K562 (cell line): ENCODE measurements around the gene CORO2A. TPM values are rescaled to one million over a fixed set of nuclear protein-coding genes. Genes with fewer than 3 reads are reported as not detected.

Source experiments
- ATAC-seq: fragments of 200-7000 bp; cut with Tn5 transposase; 3 replicates; pipeline ENCODE4 v1.9.1; 2020; ENCODE audit warnings: moderate library complexity
- BruUV-seq: library from RNA; stranded (reverse); fragments of 400-500 nt; replicated peaks from 2 replicates; lab custom pipeline; 2021; lab: Mats Ljungman, UMichigan
- CTCF ChIA-PET: fragments of 300-600 bp; formaldehyde crosslinking; extraction: SDS; loops from one replicate; lab custom pipeline; 2021; ENCODE audit warnings: low intra/inter-chr PET ratio; lab: Yijun Ruan, JAX
- POLR2A ChIA-PET: fragments of 300-600, 350-650 bp; sonication (Branson Sonifier 250); formaldehyde crosslinking; extraction: SDS; loops from one replicate; lab custom pipeline; 2021; ENCODE audit warnings: antibody characterized with exemption, inconsistent platforms; lab: Yijun Ruan, JAX
- DNase-seq, 4 experiments: peaks; one replicate each; pipeline versions ENCODE4 v3.0.0 to v3.0.0-alpha.2; 2011 to 2018; ENCODE audit warnings: low spot score in 3 of 4, mixed read lengths in 3 of 4; ENCODE audit errors: extremely low read depth in 1 of 4
- FAIRE-seq: peaks from 2 replicates; lab custom pipeline; 2011; peaks lifted over from hg19 to GRCh38; lab: Jason Lieb, UNC
- H2AFZ ChIP-seq: 2 replicates; pipeline ENCODE4 v1.6.0; 2011; ENCODE audit warnings: low read depth, low read length, control low read depth, inconsistent platforms
- H3K27ac ChIP-seq: fragments of 200-600 bp; 3 replicates; pipeline ENCODE4 v1.8.0; 2011; ENCODE audit warnings: low read depth, mild to moderate bottlenecking, control low read depth, inconsistent platforms, low read length, moderate library complexity, mixed read lengths; ENCODE audit errors: extremely low read depth
- H3K27me3 ChIP-seq, 2 experiments: fragments of 300-600 bp in 1 of 2; 2 replicates in 1 of 2; 3 replicates in 1 of 2; pipeline versions ENCODE4 v1.6.0 to v1.8.0; 2011; ENCODE audit warnings: inconsistent platforms in 2 of 2, low read length in 2 of 2, mild to moderate bottlenecking in 1 of 2, mixed read lengths in 1 of 2, moderate library complexity in 1 of 2; ENCODE audit not compliant: control insufficient read depth in 2 of 2, insufficient read depth in 2 of 2
- H3K36me3 ChIP-seq: fragments of 300-600 bp; 3 replicates; pipeline ENCODE4 v1.8.0; 2011; ENCODE audit warnings: mild to moderate bottlenecking, low read length, inconsistent platforms; ENCODE audit not compliant: control insufficient read depth, insufficient read depth
- H3K4me1 ChIP-seq, 2 experiments: fragments of 200-600 bp in 1 of 2; replicated peaks in 1 of 2; 2 replicates in 1 of 2; 3 replicates in 1 of 2; pipeline versions ENCODE4 v1.5.1 to v1.8.0; 2011; ENCODE audit warnings: inconsistent platforms in 2 of 2, low read length in 2 of 2, mild to moderate bottlenecking in 1 of 2, mixed read lengths in 1 of 2, moderate library complexity in 1 of 2; ENCODE audit not compliant: control insufficient read depth in 2 of 2, insufficient read depth in 2 of 2
- H3K4me2 ChIP-seq: 2 replicates; pipeline ENCODE4 v1.6.1; 2011; ENCODE audit warnings: low read length, control low read depth, inconsistent platforms, mixed read lengths; ENCODE audit not compliant: insufficient read depth
- H3K4me3 ChIP-seq: fragments of 200-600 bp; sonication (generic), shearing (Covaris generic); 2 replicates; pipeline ENCODE4 v1.5.1; 2016; ENCODE audit warnings: control low read depth, inconsistent platforms
- H3K79me2 ChIP-seq: fragments of 200-600 bp; 3 replicates; pipeline ENCODE4 v1.8.0; 2011; ENCODE audit warnings: low read length, inconsistent platforms; ENCODE audit not compliant: control insufficient read depth, insufficient read depth
- H3K9ac ChIP-seq, 2 experiments: 2 replicates each; pipeline versions ENCODE4 v1.6.0 to v1.6.1; 2011; ENCODE audit warnings: low read depth in 2 of 2, low read length in 2 of 2, control low read depth in 1 of 2, inconsistent platforms in 1 of 2, mild to moderate bottlenecking in 1 of 2, mixed read lengths in 1 of 2; ENCODE audit not compliant: insufficient read depth in 1 of 2
- H3K9me1 ChIP-seq: one replicate; pipeline ENCODE4 v1.6.0; 2011; ENCODE audit warnings: inconsistent platforms, mild to moderate bottlenecking, low read length, moderate library complexity; ENCODE audit not compliant: control insufficient read depth, insufficient read depth
- H3K9me3 ChIP-seq: replicated peaks from 2 replicates; pipeline ENCODE4 v1.5.1; 2011; ENCODE audit warnings: low read depth, low read length, inconsistent platforms; ENCODE audit not compliant: control insufficient read depth, insufficient read depth
- H4K20me1 ChIP-seq: replicated peaks from 2 replicates; pipeline ENCODE4 v1.6.1; 2011; ENCODE audit warnings: low read length, inconsistent platforms, mixed read lengths; ENCODE audit not compliant: control insufficient read depth, insufficient read depth
- ARHGAP35 ChIP-seq: fragments of 450-650 bp; IDR thresholded peaks from 2 replicates; pipeline ENCODE4 v1.6.1; 2018; ENCODE audit not compliant: partially characterized antibody
- BRCA1 ChIP-seq, 2 experiments: fragments of 450-650 bp in 1 of 2; sonication (generic) in 1 of 2; formaldehyde crosslinking in 1 of 2; IDR thresholded peaks; 2 replicates each; pipeline versions ENCODE4 v1.5.0 to v1.6.1; 2017 to 2020; ENCODE audit warnings: mild to moderate bottlenecking in 1 of 2, missing genetic modification reagents in 1 of 2
- CAMTA2 ChIP-seq: fragments of 250-450 bp; sonication (Bioruptor Pico); conservative IDR thresholded peaks from 2 replicates; pipeline ENCODE4 v1.5.1; 2022
- CC2D1A ChIP-seq: fragments of 450-650 bp; IDR thresholded peaks from 2 replicates; pipeline ENCODE4 v1.6.1; 2017; ENCODE audit warnings: mild to moderate bottlenecking
- EZH2 ChIP-seq: IDR thresholded peaks from 2 replicates; pipeline ENCODE4 v1.6.1; 2012; ENCODE audit warnings: low read depth, mild to moderate bottlenecking, inconsistent platforms, low read length, borderline replicate concordance
- HNRNPL ChIP-seq: fragments of 200-400 bp; formaldehyde crosslinking; IDR thresholded peaks from 2 replicates; pipeline ENCODE4 v1.6.1; 2017; ENCODE audit warnings: low read depth, mild to moderate bottlenecking, low read length
- HNRNPUL1 ChIP-seq: fragments of 200-400 bp; formaldehyde crosslinking; IDR thresholded peaks from 2 replicates; pipeline ENCODE4 v1.6.1; 2017; ENCODE audit warnings: low read length
- NFATC3 ChIP-seq: fragments of 450-650 bp; IDR thresholded peaks from 2 replicates; pipeline ENCODE4 v1.6.1; 2017; ENCODE audit warnings: mild to moderate bottlenecking
- NFIC ChIP-seq: fragments of 450-650 bp; IDR thresholded peaks from 2 replicates; pipeline ENCODE4 v1.6.1; 2017; ENCODE audit warnings: mild to moderate bottlenecking, inconsistent platforms
- PHTF2 ChIP-seq: fragments of 250-450 bp; sonication (Bioruptor Pico); IDR thresholded peaks from 2 replicates; pipeline ENCODE4 v1.5.0; 2021; ENCODE audit warnings: mild to moderate bottlenecking
- RFX5 ChIP-seq: IDR thresholded peaks from 2 replicates; pipeline ENCODE4 v1.6.1; 2011; ENCODE audit warnings: low read depth, mild to moderate bottlenecking, improper control_type of control experiment, low read length
- SAFB2 ChIP-seq: fragments of 200-400 bp; formaldehyde crosslinking; IDR thresholded peaks from 2 replicates; pipeline ENCODE4 v1.6.1; 2018; ENCODE audit warnings: borderline replicate concordance, low read length, low read depth, moderate library complexity; ENCODE audit not compliant: severe bottlenecking
- ZBTB1 ChIP-seq: sonication (generic); formaldehyde crosslinking; IDR thresholded peaks from 2 replicates; pipeline ENCODE4 v1.8.1; 2023; ENCODE audit warnings: missing genetic modification reagents, low read depth, mild to moderate bottlenecking, borderline replicate concordance
- WGBS: fragments of 100-300 bp; shearing (Covaris generic); methylation state at CpG from one replicate; pipeline ENCODE4 v1.1.6; 2016; ENCODE audit warnings: low coverage, mixed read lengths; ENCODE audit not compliant: insufficient coverage; ENCODE audit errors: missing lambda C conversion rate; 5-methylcytosine and 5-hydroxymethylcytosine counted together
- in situ Hi-C: fragments of 300-500 bp; cut with MboI; formaldehyde crosslinking; loops from 4 replicates; pipeline ENCODE4 v1.15.0; 2018; ENCODE audit warnings: inconsistent platforms, mixed read lengths
- intact Hi-C: fragments of 100-400 bp; cut with micrococcal nuclease; formaldehyde crosslinking; loops from 2 replicates; pipeline ENCODE4 v1.14.2; 2022
- polyA plus RNA-seq, 8 experiments: library from polyadenylated mRNA; depleted of rRNA in 4 of 8; stranded (reverse) in 5 of 8; unstranded in 3 of 8; fragments of >200 nt; fragmentation: Nextera tagmentation in 2 of 8; fragmentation: Illumina TruSeq in 1 of 8; extraction: Ambion mirVana in 2 of 8; extraction: Trizol in 1 of 8; gene quantifications; 2 replicates each; pipeline versions ENCODE4 v1.2.1 to v1.2.3, GENCODE V29; 2011 to 2014; ENCODE audit warnings: inconsistent platforms in 1 of 8, missing spikeins in 1 of 8
- total RNA-seq, 7 experiments: library from RNA; depleted of rRNA in 6 of 7; stranded (reverse); fragments of >200 nt in 6 of 7; fragmentation: Illumina TruSeq in 2 of 7; extraction: Trizol in 2 of 7; gene quantifications; 2 replicates each; pipeline versions ENCODE4 v1.2.1 to v1.2.3, GENCODE V29; 2011 to 2021; ENCODE audit warnings: low replicate concordance in 1 of 7
- TF ChIP-seq, protein P1 (sequence below): fragments of 200-800 bp; sonication (Bioruptor generic); IDR thresholded peaks from 2 replicates; pipeline ENCODE4 v1.6.1; 2017; ENCODE audit warnings: missing genetic modification characterization, missing compliant biosample characterization
- TF ChIP-seq, protein P2 (sequence below): fragments of 250-450 bp; sonication (Bioruptor Pico); IDR thresholded peaks from 2 replicates; pipeline ENCODE4 v1.4.0; 2020
- TF ChIP-seq, protein P3 (sequence below): fragments of 450-650 bp; formaldehyde crosslinking; IDR thresholded peaks from 2 replicates; pipeline ENCODE4 v1.4.0; 2020; ENCODE audit warnings: mild to moderate bottlenecking, moderate library complexity
- TF ChIP-seq, protein P4 (sequence below), 2 experiments: IDR thresholded peaks; 2 replicates each; pipeline ENCODE4 v1.6.1; 2012; ENCODE audit warnings: improper control_type of control experiment in 2 of 2, low read depth in 2 of 2, low read length in 2 of 2, borderline replicate concordance in 1 of 2

CORO2A gene
- total and polyA plus RNA-seq, 9 of the 15 experiments (the other 6 are each of a cell fraction or from before 2014, with no cell fraction given), result 9.5 to 26.6 (median 18.0) TPM

DNA sequence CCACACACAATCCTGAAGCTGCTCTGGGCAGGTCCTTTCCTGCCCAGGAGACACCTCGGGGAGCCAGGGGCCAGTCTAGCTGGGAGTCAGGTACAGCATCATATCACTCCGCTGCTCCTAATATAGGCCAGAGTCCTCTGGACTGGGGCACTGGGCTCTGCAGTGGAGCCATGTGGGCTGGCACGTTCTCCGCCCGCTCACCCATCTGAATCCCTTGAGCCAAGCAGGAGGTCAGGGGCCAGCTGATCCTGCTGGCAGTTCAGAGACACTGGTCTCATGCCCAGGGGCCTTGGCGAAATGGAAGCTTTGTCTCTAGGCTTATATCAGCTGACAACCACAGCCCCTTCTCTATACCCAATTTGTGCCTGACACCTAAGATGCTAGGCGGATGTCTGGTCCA is 9.3 kb upstream of the CORO2A start (continued):
- TF ChIP-seq, protein P1, sequence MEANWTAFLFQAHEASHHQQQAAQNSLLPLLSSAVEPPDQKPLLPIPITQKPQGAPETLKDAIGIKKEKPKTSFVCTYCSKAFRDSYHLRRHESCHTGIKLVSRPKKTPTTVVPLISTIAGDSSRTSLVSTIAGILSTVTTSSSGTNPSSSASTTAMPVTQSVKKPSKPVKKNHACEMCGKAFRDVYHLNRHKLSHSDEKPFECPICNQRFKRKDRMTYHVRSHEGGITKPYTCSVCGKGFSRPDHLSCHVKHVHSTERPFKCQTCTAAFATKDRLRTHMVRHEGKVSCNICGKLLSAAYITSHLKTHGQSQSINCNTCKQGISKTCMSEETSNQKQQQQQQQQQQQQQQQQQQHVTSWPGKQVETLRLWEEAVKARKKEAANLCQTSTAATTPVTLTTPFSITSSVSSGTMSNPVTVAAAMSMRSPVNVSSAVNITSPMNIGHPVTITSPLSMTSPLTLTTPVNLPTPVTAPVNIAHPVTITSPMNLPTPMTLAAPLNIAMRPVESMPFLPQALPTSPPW (CRISPR knock-in tag), result no peak
- TF ChIP-seq SAFB2, result no peak
- no peak for TF ChIP-seq RFX5
- no peak for TF ChIP-seq NFIC
- no peak for TF ChIP-seq HNRNPUL1
- no peak for TF ChIP-seq CAMTA2 (CRISPR knock-in tag)
- no peak for TF ChIP-seq EZH2
- no peak for TF ChIP-seq PHTF2 (CRISPR knock-in tag)
- TF ChIP-seq, all 486 proteins: peak for 0

DNA sequence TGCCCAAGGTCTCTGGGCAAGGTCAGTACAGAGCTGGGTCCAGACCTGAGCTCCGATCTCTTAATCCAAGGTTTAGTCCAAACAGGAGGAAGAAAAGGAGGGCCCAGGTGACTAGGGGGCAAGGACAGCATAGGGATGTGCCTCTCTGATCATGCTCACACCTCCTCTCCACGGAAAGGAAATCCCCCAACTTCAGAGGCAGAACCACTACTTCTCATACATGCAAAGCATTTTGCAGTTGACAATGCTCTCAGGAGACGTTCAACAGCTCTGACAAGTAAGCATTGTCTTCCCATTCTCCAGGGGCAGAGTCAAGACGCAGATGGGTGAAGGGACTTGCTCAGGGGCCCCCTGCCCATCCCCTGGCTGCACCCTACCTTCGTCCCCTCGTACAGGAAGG is 8.7 kb upstream of the CORO2A start:
- ATAC-seq (no peak), FAIRE-seq (no peak), DNase-seq (no peak)
- H3K4me3 ChIP-seq, result no peak overlapping the region
- H4K20me1 ChIP-seq, result no peaks in the 10 kb centered on the region
- H2AFZ ChIP-seq, result no peak overlapping the region
- intact Hi-C loops (loop anchor here (10.0 kb wide), 1 partner anchor 114 kb away; no protein-coding TSS in a partner anchor), in situ Hi-C loops (no loop called here)
- no peak for TF ChIP-seq NFATC3
- TF ChIP-seq, protein P2, sequence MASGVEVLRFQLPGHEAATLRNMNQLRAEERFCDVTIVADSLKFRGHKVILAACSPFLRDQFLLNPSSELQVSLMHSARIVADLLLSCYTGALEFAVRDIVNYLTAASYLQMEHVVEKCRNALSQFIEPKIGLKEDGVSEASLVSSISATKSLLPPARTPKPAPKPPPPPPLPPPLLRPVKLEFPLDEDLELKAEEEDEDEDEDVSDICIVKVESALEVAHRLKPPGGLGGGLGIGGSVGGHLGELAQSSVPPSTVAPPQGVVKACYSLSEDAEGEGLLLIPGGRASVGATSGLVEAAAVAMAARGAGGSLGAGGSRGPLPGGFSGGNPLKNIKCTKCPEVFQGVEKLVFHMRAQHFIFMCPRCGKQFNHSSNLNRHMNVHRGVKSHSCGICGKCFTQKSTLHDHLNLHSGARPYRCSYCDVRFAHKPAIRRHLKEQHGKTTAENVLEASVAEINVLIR (CRISPR knock-in tag), result no peak
- TF ChIP-seq ARHGAP35, result no peak
- TF ChIP-seq, protein P3, sequence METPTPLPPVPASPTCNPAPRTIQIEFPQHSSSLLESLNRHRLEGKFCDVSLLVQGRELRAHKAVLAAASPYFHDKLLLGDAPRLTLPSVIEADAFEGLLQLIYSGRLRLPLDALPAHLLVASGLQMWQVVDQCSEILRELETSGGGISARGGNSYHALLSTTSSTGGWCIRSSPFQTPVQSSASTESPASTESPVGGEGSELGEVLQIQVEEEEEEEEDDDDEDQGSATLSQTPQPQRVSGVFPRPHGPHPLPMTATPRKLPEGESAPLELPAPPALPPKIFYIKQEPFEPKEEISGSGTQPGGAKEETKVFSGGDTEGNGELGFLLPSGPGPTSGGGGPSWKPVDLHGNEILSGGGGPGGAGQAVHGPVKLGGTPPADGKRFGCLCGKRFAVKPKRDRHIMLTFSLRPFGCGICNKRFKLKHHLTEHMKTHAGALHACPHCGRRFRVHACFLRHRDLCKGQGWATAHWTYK, result no peak
- TF ChIP-seq CC2D1A, result no peak
- TF ChIP-seq, protein P4, sequence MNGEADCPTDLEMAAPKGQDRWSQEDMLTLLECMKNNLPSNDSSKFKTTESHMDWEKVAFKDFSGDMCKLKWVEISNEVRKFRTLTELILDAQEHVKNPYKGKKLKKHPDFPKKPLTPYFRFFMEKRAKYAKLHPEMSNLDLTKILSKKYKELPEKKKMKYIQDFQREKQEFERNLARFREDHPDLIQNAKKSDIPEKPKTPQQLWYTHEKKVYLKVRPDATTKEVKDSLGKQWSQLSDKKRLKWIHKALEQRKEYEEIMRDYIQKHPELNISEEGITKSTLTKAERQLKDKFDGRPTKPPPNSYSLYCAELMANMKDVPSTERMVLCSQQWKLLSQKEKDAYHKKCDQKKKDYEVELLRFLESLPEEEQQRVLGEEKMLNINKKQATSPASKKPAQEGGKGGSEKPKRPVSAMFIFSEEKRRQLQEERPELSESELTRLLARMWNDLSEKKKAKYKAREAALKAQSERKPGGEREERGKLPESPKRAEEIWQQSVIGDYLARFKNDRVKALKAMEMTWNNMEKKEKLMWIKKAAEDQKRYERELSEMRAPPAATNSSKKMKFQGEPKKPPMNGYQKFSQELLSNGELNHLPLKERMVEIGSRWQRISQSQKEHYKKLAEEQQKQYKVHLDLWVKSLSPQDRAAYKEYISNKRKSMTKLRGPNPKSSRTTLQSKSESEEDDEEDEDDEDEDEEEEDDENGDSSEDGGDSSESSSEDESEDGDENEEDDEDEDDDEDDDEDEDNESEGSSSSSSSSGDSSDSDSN (IDR thresholded peaks at IDR 0.05; ENCODE audit: borderline replicate concordance in 1 of 2, low read depth in 2 of 2, low read length in 2 of 2), result no peak
- TF ChIP-seq BRCA1 (IDR thresholded peaks at IDR 0.05), result no peak
- TF ChIP-seq BRCA1 (CRISPR knock-in tag; IDR thresholded peaks at IDR 0.05), result no peak
- TF ChIP-seq ZBTB1 (CRISPR knock-in tag), result no peak
- no peak for TF ChIP-seq HNRNPL
- CTCF ChIA-PET, result no interaction called here
- no peaks in the 10 kb centered on the region for H3K27me3 ChIP-seq
- no peak overlapping the region for H3K4me2 ChIP-seq
- no peak overlapping the region for H3K27ac ChIP-seq
- POLR2A ChIA-PET, result interaction anchor here (1.1 kb wide), 1 partner anchor 55 kb away, joined by 3 read pairs; the partner anchor contains the start of gene TBC1D2
- peak overlapping the region in 1 of 2 experiments; percentile 61; a peak in 2 of 4 replicates for H3K9ac ChIP-seq
- H3K36me3 ChIP-seq, result no peaks in the 10 kb centered on the region
- WGBS, result 53% methylated on average over 6 of the region's 6 CpGs
- H3K9me1 ChIP-seq, result no peaks in the 10 kb centered on the region
- peaks cover 8 to 23% of the 10 kb centered on the region in 2 experiments; a peak in 4 of 5 replicates for H3K4me1 ChIP-seq
- BruUV-seq, result no TSS peak
- no peaks in the 10 kb centered on the region for H3K9me3 ChIP-seq
- H3K79me2 ChIP-seq, result no peaks in the 10 kb centered on the region
